Measurements from ENCODE around the gene C5orf52.
"Not testable (repeated sequence)": the region's sequence is repeated elsewhere in the genome, so short reads cannot be mapped to it uniquely, and the experiment has no call there.

The C5orf52 gene

GRCh38 chr5:157727858-157728257, 56.5 kb downstream of the C5orf52 start:
- not testable (repeated sequence) for FAIRE-seq
